Measurements from ENCODE around the gene LPP. TPM values are rescaled to one million over a fixed set of nuclear protein-coding genes. Genes with fewer than 3 reads are reported as not detected.
"Not testable (repeated sequence)": the region's sequence is repeated elsewhere in the genome, so short reads cannot be mapped to it uniquely, and the experiment has no call there.

Gene LPP
- total RNA-seq, 3 donors from 2014 or later: 262 to 816 (median 325) TPM

- Histone ChIP-seq H3K4me3 (no peak overlapping the region), H3K9me3 (no peaks in the 10 kb centered on the region), H3K4me1 (ENCODE audit: low read depth) (no peaks in the 10 kb centered on the region), H3K36me3 (ENCODE audit: low read depth) (no peaks in the 10 kb centered on the region)
- TF ChIP-seq, protein P1, sequence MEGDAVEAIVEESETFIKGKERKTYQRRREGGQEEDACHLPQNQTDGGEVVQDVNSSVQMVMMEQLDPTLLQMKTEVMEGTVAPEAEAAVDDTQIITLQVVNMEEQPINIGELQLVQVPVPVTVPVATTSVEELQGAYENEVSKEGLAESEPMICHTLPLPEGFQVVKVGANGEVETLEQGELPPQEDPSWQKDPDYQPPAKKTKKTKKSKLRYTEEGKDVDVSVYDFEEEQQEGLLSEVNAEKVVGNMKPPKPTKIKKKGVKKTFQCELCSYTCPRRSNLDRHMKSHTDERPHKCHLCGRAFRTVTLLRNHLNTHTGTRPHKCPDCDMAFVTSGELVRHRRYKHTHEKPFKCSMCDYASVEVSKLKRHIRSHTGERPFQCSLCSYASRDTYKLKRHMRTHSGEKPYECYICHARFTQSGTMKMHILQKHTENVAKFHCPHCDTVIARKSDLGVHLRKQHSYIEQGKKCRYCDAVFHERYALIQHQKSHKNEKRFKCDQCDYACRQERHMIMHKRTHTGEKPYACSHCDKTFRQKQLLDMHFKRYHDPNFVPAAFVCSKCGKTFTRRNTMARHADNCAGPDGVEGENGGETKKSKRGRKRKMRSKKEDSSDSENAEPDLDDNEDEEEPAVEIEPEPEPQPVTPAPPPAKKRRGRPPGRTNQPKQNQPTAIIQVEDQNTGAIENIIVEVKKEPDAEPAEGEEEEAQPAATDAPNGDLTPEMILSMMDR (IDR thresholded peaks at IDR 0.05): no peak
- DNase-seq: no peak
- intact Hi-C loops (cut with DNase I, micrococcal nuclease): no loop called here
- ATAC-seq: no peak
Observed at GRCh38 chr3:188602620-188603019, 448.7 kb downstream of the LPP start.

- Histone ChIP-seq H3K36me3 (ENCODE audit: low read depth) (no peaks in the 10 kb centered on the region), H3K9me3 (peaks cover 3% of the 10 kb centered on the region), H3K4me3 (no peak overlapping the region), H3K4me1 (ENCODE audit: low read depth) (no peaks in the 10 kb centered on the region)
- DNase-seq (no peak), ATAC-seq (no peak)
- intact Hi-C loops (cut with DNase I, micrococcal nuclease): no loop called here
- TF ChIP-seq, protein P1 (IDR thresholded peaks at IDR 0.05): no peak
Observed at GRCh38 chr3:188604651-188605050, 450.7 kb downstream of the LPP start.

- DNase-seq: no peak
- Histone ChIP-seq H3K4me3 (no peak overlapping the region), H3K36me3 (ENCODE audit: low read depth) (no peaks in the 10 kb centered on the region), H3K9me3 (peaks cover 3% of the 10 kb centered on the region), H3K4me1 (ENCODE audit: low read depth) (no peaks in the 10 kb centered on the region)
- intact Hi-C loops (cut with DNase I, micrococcal nuclease): no loop called here
- no peak for ATAC-seq
- TF ChIP-seq, protein P1 (IDR thresholded peaks at IDR 0.05): no peak
Observed at GRCh38 chr3:188605231-188605630, 451.3 kb downstream of the LPP start.

DNA sequence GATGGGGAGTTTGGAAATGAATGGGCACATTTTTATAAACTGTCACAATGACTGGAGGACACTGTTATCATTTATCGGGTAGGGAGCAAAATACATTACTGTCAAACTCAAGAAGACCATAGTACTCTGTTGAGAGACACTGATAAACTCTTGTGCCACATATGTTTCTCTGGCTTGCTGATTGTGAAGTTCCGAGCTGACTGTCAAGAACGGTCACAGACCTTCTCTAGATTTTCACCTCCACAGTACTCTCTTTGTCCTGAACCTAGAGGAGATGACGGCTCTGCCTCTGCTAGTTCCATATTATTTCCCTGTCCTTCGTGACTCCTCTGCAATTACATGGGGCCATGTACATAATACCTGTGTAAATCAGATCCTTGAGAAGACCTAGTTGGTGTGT is 451.9 kb downstream of the LPP start:
- TF ChIP-seq, protein P1 (IDR thresholded peaks at IDR 0.05): no peak
- ATAC-seq (no peak), DNase-seq (no peak)
- Histone ChIP-seq H3K4me3 (no peak overlapping the region), H3K4me1 (ENCODE audit: low read depth) (no peaks in the 10 kb centered on the region), H3K36me3 (ENCODE audit: low read depth) (no peaks in the 10 kb centered on the region), H3K9me3 (peaks cover 3% of the 10 kb centered on the region)
- intact Hi-C loops (cut with DNase I, micrococcal nuclease): no loop called here

DNA sequence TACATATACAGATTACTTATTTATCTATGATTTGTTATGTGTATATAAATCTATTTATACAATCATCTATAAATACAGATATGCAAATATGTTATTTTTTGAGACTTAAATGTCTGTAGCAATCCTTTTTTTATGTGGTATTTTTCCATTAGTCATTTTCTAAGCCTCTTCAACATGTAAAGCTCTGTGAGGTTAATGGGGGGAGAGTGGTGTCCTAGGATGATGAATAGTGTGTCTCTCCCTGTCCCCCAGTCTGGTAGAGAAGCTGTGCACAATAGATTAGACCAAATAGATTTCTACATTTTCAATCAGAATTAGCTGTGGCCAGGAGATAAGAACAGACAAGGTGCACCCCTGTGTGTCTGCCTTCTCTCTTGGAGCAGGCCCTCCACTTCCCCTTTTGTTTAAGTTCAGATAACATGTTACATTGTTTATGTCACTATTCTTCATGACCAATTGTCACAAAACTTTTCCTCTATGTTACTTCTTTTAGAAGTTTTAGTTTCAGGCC is 453.9 kb downstream of the LPP start:
- no peaks in the 10 kb centered on the region for H3K36me3 ChIP-seq (ENCODE audit: low read depth)
- TF ChIP-seq, protein P1 (IDR thresholded peaks at IDR 0.05): no peak
- DNase-seq (no peak), ATAC-seq (no peak)
- H3K4me3 ChIP-seq: no peak overlapping the region
- H3K9me3 ChIP-seq: peaks cover 3% of the 10 kb centered on the region
- H3K4me1 ChIP-seq (ENCODE audit: low read depth): no peaks in the 10 kb centered on the region
- intact Hi-C loops (cut with DNase I, micrococcal nuclease): no loop called here

DNA sequence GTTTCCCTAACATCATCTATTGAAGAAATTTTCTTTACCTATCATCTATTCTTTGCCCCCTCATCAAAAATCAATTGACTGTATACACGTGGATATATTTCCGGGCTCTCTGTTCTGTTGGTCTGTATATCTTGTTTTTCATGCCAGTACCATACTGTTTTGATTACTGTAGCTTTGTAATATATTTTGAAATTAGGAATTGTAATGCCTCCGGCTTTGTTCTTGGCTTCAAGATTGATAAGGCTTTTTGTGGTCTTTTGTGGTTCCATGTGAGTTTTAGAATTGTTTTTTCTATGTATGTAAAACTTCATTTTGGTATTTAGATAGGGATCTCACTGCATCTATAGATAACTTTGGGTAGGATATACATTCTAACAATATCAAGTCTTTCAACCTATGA is 454.4 kb downstream of the LPP start:
- Histone ChIP-seq H3K36me3 (ENCODE audit: low read depth) (no peaks in the 10 kb centered on the region), H3K4me3 (no peak overlapping the region), H3K9me3 (peaks cover 3% of the 10 kb centered on the region), H3K4me1 (ENCODE audit: low read depth) (no peaks in the 10 kb centered on the region)
- ATAC-seq: no peak
- intact Hi-C loops (cut with DNase I, micrococcal nuclease): no loop called here
- DNase-seq: no peak
- TF ChIP-seq, protein P1 (IDR thresholded peaks at IDR 0.05): no peak

- H3K4me3 ChIP-seq; H3K36me3 ChIP-seq (ENCODE audit: low read depth); H3K9me3 ChIP-seq; ATAC-seq; DNase-seq; H3K4me1 ChIP-seq (ENCODE audit: low read depth); intact Hi-C loops (cut with DNase I, micrococcal nuclease): not testable (repeated sequence)
Observed at GRCh38 chr3:188613721-188614120, 459.8 kb downstream of the LPP start.
